ENCODE measurements around the gene SHKBP1.

Gene SHKBP1

GRCh38 chr19:40598918-40599307, 22.2 kb downstream of the SHKBP1 start:
- no peak for DNase-seq (ENCODE audit: extremely low spot score, insufficient read length, low read depth)
- no peak for FAIRE-seq

GRCh38 chr19:40599331-40599901, 22.7 kb downstream of the SHKBP1 start:
- FAIRE-seq (no peak), DNase-seq (ENCODE audit: extremely low spot score, insufficient read length, low read depth) (no peak)

- FAIRE-seq = no peak
- DNase-seq (ENCODE audit: extremely low spot score, insufficient read length, low read depth) = no peak
These were observed 23.4 kb downstream of the SHKBP1 start for GRCh38 chr19:40599902-40600569.

- FAIRE-seq = no peak
- no peak for DNase-seq (ENCODE audit: extremely low spot score, insufficient read length, low read depth)
These were observed 24.0 kb downstream of the SHKBP1 start for GRCh38 chr19:40600570-40601133.

- DNase-seq (ENCODE audit: extremely low spot score, insufficient read length, low read depth) (no peak), FAIRE-seq (no peak)
These were observed 24.7 kb downstream of the SHKBP1 start, which contains the start of gene LTBP4 for GRCh38 chr19:40601134-40601974. LTBP4 (plus strand) TSS chr19:40601369; CDS start chr19:40601388, 19 bp downstream.

GRCh38 chr19:40603071-40603388, 26.4 kb downstream of the SHKBP1 start:
- FAIRE-seq = no peak
- DNase-seq (ENCODE audit: extremely low spot score, insufficient read length, low read depth) = no peak

GRCh38 chr19:40603389-40604170, 26.9 kb downstream of the SHKBP1 start:
- DNase-seq (ENCODE audit: extremely low spot score, insufficient read length, low read depth) = peak; percentile 81
- FAIRE-seq = peak; percentile 97

- DNase-seq (ENCODE audit: extremely low spot score, insufficient read length, low read depth) (no peak), FAIRE-seq (no peak)
These were observed 27.5 kb downstream of the SHKBP1 start for GRCh38 chr19:40604171-40604646.

GRCh38 chr19:40604647-40605215, 28.1 kb downstream of the SHKBP1 start:
- FAIRE-seq (no peak), DNase-seq (ENCODE audit: extremely low spot score, insufficient read length, low read depth) (no peak)

- DNase-seq (ENCODE audit: extremely low spot score, insufficient read length, low read depth) = peak; percentile 36
- FAIRE-seq = no peak
These were observed 28.7 kb downstream of the SHKBP1 start for GRCh38 chr19:40605216-40605971.

- DNase-seq (ENCODE audit: extremely low spot score, insufficient read length, low read depth) (no peak), FAIRE-seq (no peak)
These were observed 30.9 kb downstream of the SHKBP1 start for GRCh38 chr19:40607311-40608239.

GRCh38 chr19:40608240-40608621, 31.6 kb downstream of the SHKBP1 start:
- FAIRE-seq (no peak), DNase-seq (ENCODE audit: extremely low spot score, insufficient read length, low read depth) (no peak)

GRCh38 chr19:40608957-40609356, 32.3 kb downstream of the SHKBP1 start:
- DNase-seq (ENCODE audit: extremely low spot score, insufficient read length, low read depth) (no peak), FAIRE-seq (no peak)

GRCh38 chr19:40609561-40610395, 33.1 kb downstream of the SHKBP1 start:
- peak; percentile 94 for FAIRE-seq
- peak; percentile 79 for DNase-seq (ENCODE audit: extremely low spot score, insufficient read length, low read depth)

- no peak for FAIRE-seq
- DNase-seq (ENCODE audit: extremely low spot score, insufficient read length, low read depth) = no peak
These were observed 33.9 kb downstream of the SHKBP1 start for GRCh38 chr19:40610396-40611064.

- FAIRE-seq (no peak), DNase-seq (ENCODE audit: extremely low spot score, insufficient read length, low read depth) (no peak)
These were observed 34.4 kb downstream of the SHKBP1 start for GRCh38 chr19:40611096-40611495.

Data from GM18507 (cell line).